HEK293 (cell line): ENCODE measurements around the gene MPZL1.

Experiments used
- CTCF ChIA-PET: fragments of 350-600 bp; formaldehyde crosslinking; extraction: SDS; loops from one replicate; lab custom pipeline; 2021; ENCODE audit warnings: antibody characterized with exemption; lab: Yijun Ruan, JAX
- POLR2A ChIA-PET: fragments of 300-600 bp; formaldehyde crosslinking; extraction: SDS; loops from one replicate; lab custom pipeline; 2020; ENCODE audit warnings: antibody characterized with exemption, inconsistent platforms; lab: Yijun Ruan, JAX
- H3K27ac ChIP-seq: fragments of 200-500 bp; sonication (Bioruptor generic); 2 replicates; pipeline ENCODE4 v1.5.1; 2014; ENCODE audit warnings: low read depth, low read length, control low read depth, inconsistent platforms; ENCODE audit errors: extremely low read depth
- H3K36me3 ChIP-seq, 2 experiments: fragments of 200-500 bp in 1 of 2; sonication (Bioruptor generic) in 1 of 2; 1 replicate in 1 of 2; 2 replicates in 1 of 2; pipeline ENCODE4 v1.5.1; 2014 to 2017; ENCODE audit warnings: inconsistent platforms in 2 of 2, low read length in 2 of 2; ENCODE audit not compliant: control insufficient read depth in 2 of 2, insufficient read depth in 1 of 2
- H3K4me1 ChIP-seq: fragments of 200-500 bp; sonication (Bioruptor generic); 2 replicates; pipeline ENCODE4 v1.5.1; 2014; ENCODE audit warnings: mild to moderate bottlenecking, low read length, inconsistent platforms; ENCODE audit not compliant: control insufficient read depth, insufficient read depth
- H3K4me3 ChIP-seq: 2 replicates; pipeline ENCODE4 v1.5.1; 2011; ENCODE audit warnings: low read depth, mild to moderate bottlenecking, control low read depth, low read length, moderate library complexity
- H3K9me3 ChIP-seq: fragments of 200-500 bp; sonication (Bioruptor generic); 2 replicates; pipeline ENCODE4 v1.5.1; 2014; ENCODE audit warnings: low read depth, low read length, inconsistent platforms; ENCODE audit not compliant: control insufficient read depth, insufficient read depth
- HOXC10 ChIP-seq: sonication (generic); formaldehyde crosslinking; IDR thresholded peaks from 2 replicates; pipeline ENCODE4 v1.8.1; 2023; ENCODE audit warnings: mild to moderate bottlenecking, missing genetic modification reagents
- HOXD13 ChIP-seq: sonication (generic); formaldehyde crosslinking; IDR thresholded peaks from 2 replicates; pipeline ENCODE4 v1.8.0; 2022; ENCODE audit warnings: missing genetic modification reagents, borderline replicate concordance
- MZF1 ChIP-seq: fragments of 450-650 bp; formaldehyde crosslinking; IDR thresholded peaks from 2 replicates; pipeline ENCODE4 v1.5.1; 2017; ENCODE audit warnings: missing biosample characterization, missing genetic modification characterization, borderline replicate concordance
- PRDM6 ChIP-seq: fragments of 450-650 bp; formaldehyde crosslinking; IDR thresholded peaks from 2 replicates; pipeline ENCODE4 v1.5.1; 2017; ENCODE audit warnings: missing biosample characterization, missing genetic modification characterization
- REPIN1 ChIP-seq: fragments of 450-650 bp; formaldehyde crosslinking; IDR thresholded peaks from 2 replicates; pipeline ENCODE4 v1.5.1; 2017; ENCODE audit warnings: missing biosample characterization, missing genetic modification characterization, low read depth
- SP2 ChIP-seq: fragments of 450-650 bp; formaldehyde crosslinking; IDR thresholded peaks from 2 replicates; pipeline ENCODE4 v1.5.1; 2016; ENCODE audit warnings: missing biosample characterization, missing genetic modification characterization
- SP3 ChIP-seq: fragments of 450-650 bp; formaldehyde crosslinking; IDR thresholded peaks from 2 replicates; pipeline ENCODE4 v1.5.1; 2016; ENCODE audit warnings: missing biosample characterization, missing genetic modification characterization
- TCF7L2 ChIP-seq: IDR thresholded peaks from 2 replicates; pipeline ENCODE4 v1.6.1; 2011; ENCODE audit warnings: low read depth, mild to moderate bottlenecking, inconsistent platforms, low read length, moderate library complexity, borderline replicate concordance
- YY1 ChIP-seq: fragments of 450-650 bp; formaldehyde crosslinking; IDR thresholded peaks from 2 replicates; pipeline ENCODE4 v1.5.1; 2018; ENCODE audit warnings: missing biosample characterization, missing genetic modification characterization
- ZIC2 ChIP-seq: fragments of 450-650 bp; formaldehyde crosslinking; IDR thresholded peaks from 2 replicates; pipeline ENCODE4 v1.5.1; 2016; ENCODE audit warnings: missing biosample characterization, missing genetic modification characterization
- ZNF174 ChIP-seq: fragments of 450-650 bp; formaldehyde crosslinking; IDR thresholded peaks from 2 replicates; pipeline ENCODE4 v1.5.0; 2017; ENCODE audit warnings: missing biosample characterization, mild to moderate bottlenecking, missing genetic modification characterization
- ZNF184 ChIP-seq: fragments of 450-650 bp; IDR thresholded peaks from 2 replicates; pipeline ENCODE4 v1.5.1; 2018; ENCODE audit warnings: missing biosample characterization, mild to moderate bottlenecking, missing genetic modification characterization
- ZNF274 ChIP-seq, 2 experiments: fragments of 200-500 bp in 1 of 2; fragments of 450-650 bp in 1 of 2; sonication (Bioruptor generic) in 1 of 2; formaldehyde crosslinking in 1 of 2; IDR thresholded peaks; 2 replicates each; pipeline versions ENCODE4 v1.5.1 to v1.6.1; 2014 to 2016; ENCODE audit warnings: borderline replicate concordance in 1 of 2, inconsistent platforms in 1 of 2, low read length in 1 of 2, missing biosample characterization in 1 of 2, missing genetic modification characterization in 1 of 2
- ZNF335 ChIP-seq: fragments of 450-650 bp; formaldehyde crosslinking; conservative IDR thresholded peaks from 2 replicates; pipeline ENCODE4 v1.5.1; 2016; ENCODE audit warnings: missing biosample characterization, missing genetic modification characterization
- ZNF37A ChIP-seq: fragments of 450-650 bp; IDR thresholded peaks from 2 replicates; pipeline ENCODE4 v1.5.1; 2018; ENCODE audit warnings: missing biosample characterization, missing genetic modification characterization
- ZNF48 ChIP-seq: fragments of 450-650 bp; formaldehyde crosslinking; IDR thresholded peaks from 2 replicates; pipeline ENCODE4 v1.5.1; 2016; ENCODE audit warnings: missing biosample characterization, missing genetic modification characterization
- ZNF510 ChIP-seq: fragments of 450-650 bp; formaldehyde crosslinking; IDR thresholded peaks from 2 replicates; pipeline ENCODE4 v1.5.1; 2018; ENCODE audit warnings: mild to moderate bottlenecking, missing genetic modification characterization, missing biosample characterization; ENCODE audit not compliant: insufficient replicate concordance
- ZNF514 ChIP-seq: fragments of 450-650 bp; formaldehyde crosslinking; IDR thresholded peaks from 2 replicates; pipeline ENCODE4 v1.5.1; 2016; ENCODE audit warnings: missing biosample characterization, missing genetic modification characterization
- ZNF548 ChIP-seq: fragments of 450-650 bp; formaldehyde crosslinking; IDR thresholded peaks from 2 replicates; pipeline ENCODE4 v1.5.1; 2016; ENCODE audit warnings: missing biosample characterization, missing genetic modification characterization
- ZNF600 ChIP-seq: fragments of 450-650 bp; formaldehyde crosslinking; IDR thresholded peaks from 2 replicates; pipeline ENCODE4 v1.5.1; 2016; ENCODE audit warnings: missing biosample characterization, missing genetic modification characterization
- ZNF660 ChIP-seq: fragments of 450-650 bp; IDR thresholded peaks from 2 replicates; pipeline ENCODE4 v1.5.1; 2018; ENCODE audit warnings: missing biosample characterization, mild to moderate bottlenecking, missing genetic modification characterization
- ZNF777 ChIP-seq: fragments of 450-650 bp; formaldehyde crosslinking; IDR thresholded peaks from 2 replicates; pipeline ENCODE4 v1.5.1; 2017; ENCODE audit warnings: missing biosample characterization, missing genetic modification characterization, borderline replicate concordance
- ZNF837 ChIP-seq: fragments of 450-650 bp; formaldehyde crosslinking; IDR thresholded peaks from 2 replicates; pipeline ENCODE4 v1.5.1; 2016; ENCODE audit warnings: missing biosample characterization, missing genetic modification characterization
- TF ChIP-seq, protein P1 (sequence below): fragments of 450-650 bp; formaldehyde crosslinking; IDR thresholded peaks from 2 replicates; pipeline ENCODE4 v1.5.1; 2016; ENCODE audit warnings: missing biosample characterization, missing genetic modification characterization, borderline replicate concordance
- TF ChIP-seq, protein P2 (sequence below): fragments of 450-650 bp; formaldehyde crosslinking; IDR thresholded peaks from 2 replicates; pipeline ENCODE4 v1.5.1; 2016; ENCODE audit warnings: missing biosample characterization, missing genetic modification characterization

MPZL1 gene

GRCh38 chr1:167703557-167703956 lies 18.2 kb upstream of the MPZL1 start:
- Histone ChIP-seq H3K27ac (no peak overlapping the region), H3K4me1 (no peaks in the 10 kb centered on the region), H3K36me3 (no peaks in the 10 kb centered on the region), H3K4me3 (no peak overlapping the region), H3K9me3 (no peaks in the 10 kb centered on the region)
- ChIA-PET POLR2A (no interaction called here), CTCF (no interaction called here)
- TF ChIP-seq ZNF48: no peak
- no peak for TF ChIP-seq REPIN1 (tag by site-specific recombination)
- TF ChIP-seq ZNF777 (tag by site-specific recombination): no peak
- TF ChIP-seq PRDM6: no peak
- no peak for TF ChIP-seq SP3
- TF ChIP-seq ZNF37A (tag by site-specific recombination): no peak

- H3K4me3 ChIP-seq: no peak overlapping the region
- TF ChIP-seq, protein P1, sequence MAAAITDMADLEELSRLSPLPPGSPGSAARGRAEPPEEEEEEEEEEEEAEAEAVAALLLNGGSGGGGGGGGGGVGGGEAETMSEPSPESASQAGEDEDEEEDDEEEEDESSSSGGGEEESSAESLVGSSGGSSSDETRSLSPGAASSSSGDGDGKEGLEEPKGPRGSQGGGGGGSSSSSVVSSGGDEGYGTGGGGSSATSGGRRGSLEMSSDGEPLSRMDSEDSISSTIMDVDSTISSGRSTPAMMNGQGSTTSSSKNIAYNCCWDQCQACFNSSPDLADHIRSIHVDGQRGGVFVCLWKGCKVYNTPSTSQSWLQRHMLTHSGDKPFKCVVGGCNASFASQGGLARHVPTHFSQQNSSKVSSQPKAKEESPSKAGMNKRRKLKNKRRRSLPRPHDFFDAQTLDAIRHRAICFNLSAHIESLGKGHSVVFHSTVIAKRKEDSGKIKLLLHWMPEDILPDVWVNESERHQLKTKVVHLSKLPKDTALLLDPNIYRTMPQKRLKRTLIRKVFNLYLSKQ (tag by site-specific recombination): no peak
- TF ChIP-seq HOXC10 (CRISPR knock-in tag) (no peak), ZNF514 (no peak), YY1 (no peak), HOXD13 (CRISPR knock-in tag) (no peak), ZNF184 (tag by site-specific recombination) (no peak), ZNF660 (no peak), MZF1 (no peak), SP2 (tag by site-specific recombination) (no peak), ZNF548 (tag by site-specific recombination) (no peak), ZNF837 (tag by site-specific recombination) (no peak), ZNF335 (tag by site-specific recombination) (no peak), ZNF274 (IDR thresholded peaks at IDR 0.05; ENCODE audit: low read length) (no peak), ZNF274 (tag by site-specific recombination; IDR thresholded peaks at IDR 0.05; ENCODE audit: borderline replicate concordance) (no peak), ZNF174 (tag by site-specific recombination) (no peak), ZNF510 (no peak)
- CTCF ChIA-PET: interaction anchor here (0.7 to 2.1 kb wide), 2 partner anchors 10 to 17 kb away, joined by 6 read pairs; no protein-coding TSS in a partner anchor
- H3K9me3 ChIP-seq: no peaks in the 10 kb centered on the region
- H3K4me1 ChIP-seq: no peaks in the 10 kb centered on the region
- POLR2A ChIA-PET: no interaction called here
- H3K36me3 ChIP-seq: no peaks in the 10 kb centered on the region
- H3K27ac ChIP-seq: no peak overlapping the region
These were observed 17.1 kb upstream of the MPZL1 start for GRCh38 chr1:167704715-167705114.

- H3K9me3 ChIP-seq: no peaks in the 10 kb centered on the region
- CTCF ChIA-PET: interaction anchor here (1.1 to 2.1 kb wide), 2 partner anchors 10 to 18 kb away, joined by 3 to 6 read pairs; no protein-coding TSS in a partner anchor
- POLR2A ChIA-PET: no interaction called here
- H3K4me1 ChIP-seq: no peaks in the 10 kb centered on the region
- H3K4me3 ChIP-seq: no peak overlapping the region
- H3K36me3 ChIP-seq: no peaks in the 10 kb centered on the region
- TF ChIP-seq, protein P2, sequence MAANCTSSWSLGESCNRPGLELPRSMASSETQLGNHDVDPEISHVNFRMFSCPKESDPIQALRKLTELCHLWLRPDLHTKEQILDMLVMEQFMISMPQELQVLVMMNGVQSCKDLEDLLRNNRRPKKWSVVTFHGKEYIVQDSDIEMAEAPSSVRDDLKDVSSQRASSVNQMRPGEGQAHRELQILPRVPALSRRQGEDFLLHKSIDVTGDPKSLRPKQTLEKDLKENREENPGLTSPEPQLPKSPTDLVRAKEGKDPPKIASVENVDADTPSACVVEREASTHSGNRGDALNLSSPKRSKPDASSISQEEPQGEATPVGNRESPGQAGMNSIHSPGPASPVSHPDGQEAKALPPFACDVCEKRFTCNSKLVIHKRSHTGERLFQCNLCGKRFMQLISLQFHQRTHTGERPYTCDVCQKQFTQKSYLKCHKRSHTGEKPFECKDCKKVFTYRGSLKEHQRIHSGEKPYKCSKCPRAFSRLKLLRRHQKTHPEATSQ: no peak
- TF ChIP-seq ZIC2 (tag by site-specific recombination) (peak; percentile 92), ZNF600 (no peak), REPIN1 (tag by site-specific recombination) (no peak), ZNF837 (tag by site-specific recombination) (no peak), TCF7L2 (no peak)
- H3K27ac ChIP-seq: no peak overlapping the region
These were observed 16.5 kb upstream of the MPZL1 start for GRCh38 chr1:167705250-167705649.
